22Rv1 (cell line): Measurements from ENCODE around the gene CFAP251.

Source experiments
- CTCF ChIP-seq: fragments of 450-650 bp; IDR thresholded peaks from 2 replicates; pipeline ENCODE4 v1.5.1; 2017; ENCODE audit warnings: mild to moderate bottlenecking
- ZFX ChIP-seq: fragments of 450-650 bp; IDR thresholded peaks from 2 replicates; pipeline ENCODE4 v1.6.1; 2017; ENCODE audit warnings: antibody characterized with exemption, borderline replicate concordance

- TF ChIP-seq CTCF (no peak), ZFX (no peak)
These were observed 48.6 kb downstream of the CFAP251 start for GRCh38 chr12:121966959-121967358.
